PC-9 (cell line): ENCODE results near the gene HLA-DOB. TPM values are rescaled to one million over a fixed set of nuclear protein-coding genes. Genes with fewer than 3 reads are reported as not detected.
A peak's percentile ranks its signal among the peaks of the same experiment; 100 is the strongest.

Source experiments
- BruUV-seq: library from RNA; stranded (reverse); fragments of 400-500 nt; replicated peaks from 2 replicates; lab custom pipeline; 2021; lab: Mats Ljungman, UMichigan
- CTCF ChIA-PET: fragments of 300-600 bp; sonication (Branson Sonifier 250); formaldehyde crosslinking; loops from one replicate; lab custom pipeline; 2022; ENCODE audit warnings: antibody characterized with exemption; lab: Charles Lee
- POLR2A ChIA-PET: fragments of 300-600 bp; sonication (Branson Sonifier 250); formaldehyde crosslinking; loops from one replicate; lab custom pipeline; 2022; ENCODE audit warnings: antibody characterized with exemption; ENCODE audit not compliant: unreplicated experiment; lab: Charles Lee
- DNase-seq, 2 experiments: peaks; one replicate each; pipeline versions ENCODE4 v3.0.0 to v3.0.0-alpha.2; 2015 to 2022; ENCODE audit warnings: mixed read lengths in 1 of 2
- H2AFZ ChIP-seq: fragments of 200-600 bp; sonication (generic); 2 replicates; pipeline ENCODE4 v1.8.1; 2017; ENCODE audit warnings: antibody characterized with exemption
- H3F3A ChIP-seq: fragments of 200-600 bp; sonication (generic); 2 replicates; pipeline ENCODE4 v1.8.1; 2017; ENCODE audit warnings: antibody characterized with exemption, mild to moderate bottlenecking, low read depth; ENCODE audit not compliant: insufficient read depth
- H3K27ac ChIP-seq: fragments of 200-600 bp; sonication (generic); 2 replicates; pipeline ENCODE4 v1.6.1; 2016; ENCODE audit warnings: mixed run types
- H3K27me3 ChIP-seq: fragments of 200-600 bp; sonication (generic); 2 replicates; pipeline ENCODE4 v1.6.1; 2016; ENCODE audit warnings: low read depth, mixed run types; ENCODE audit not compliant: insufficient read depth
- H3K36me3 ChIP-seq: fragments of 200-600 bp; sonication (generic); 2 replicates; pipeline ENCODE4 v1.6.1; 2016; ENCODE audit warnings: low read depth, mixed run types
- H3K4me1 ChIP-seq: fragments of 200-600 bp; sonication (generic); replicated peaks from 2 replicates; pipeline ENCODE4 v1.6.1; 2016; ENCODE audit warnings: mixed run types; ENCODE audit not compliant: insufficient read depth
- H3K4me2 ChIP-seq: fragments of 200-600 bp; sonication (generic); 2 replicates; pipeline ENCODE4 v1.6.1; 2017; ENCODE audit warnings: mixed run types
- H3K4me3 ChIP-seq: fragments of 200-600 bp; sonication (generic); 2 replicates; pipeline ENCODE4 v1.6.1; 2016; ENCODE audit warnings: mixed run types
- H3K79me2 ChIP-seq: fragments of 200-600 bp; sonication (generic); 2 replicates; pipeline ENCODE4 v1.6.1; 2017; ENCODE audit warnings: low read depth, mixed run types
- H3K9me2 ChIP-seq: fragments of 200-600 bp; sonication (generic); 2 replicates; pipeline ENCODE4 v1.8.1; 2017; ENCODE audit warnings: mild to moderate bottlenecking; ENCODE audit not compliant: insufficient read depth
- H3K9me3 ChIP-seq: fragments of 200-600 bp; sonication (generic); 2 replicates; pipeline ENCODE4 v1.8.1; 2016; ENCODE audit warnings: low read depth; ENCODE audit not compliant: insufficient read depth
- H4K20me1 ChIP-seq: fragments of 200-600 bp; sonication (generic); 2 replicates; pipeline ENCODE4 v1.8.1; 2017; ENCODE audit not compliant: insufficient read depth
- CTCF ChIP-seq: fragments of 200-600 bp; sonication (generic); conservative IDR thresholded peaks from 2 replicates; pipeline ENCODE4 v1.6.1; 2017; ENCODE audit warnings: mixed run types, antibody characterized with exemption, mild to moderate bottlenecking, moderate library complexity
- EZH2 ChIP-seq: fragments of 200-600 bp; sonication (generic); IDR thresholded peaks from 2 replicates; pipeline ENCODE4 v1.8.0; 2017; ENCODE audit warnings: antibody characterized with exemption, low read depth
- intact Hi-C: fragments of 100-400 bp; cut with micrococcal nuclease; formaldehyde crosslinking; loops from one replicate; pipeline ENCODE4 v1.10.0; 2022; ENCODE audit not compliant: unreplicated experiment
- total RNA-seq: library from RNA; stranded (reverse); gene quantifications from 2 replicates; pipeline ENCODE4 v1.2.3, GENCODE V29; 2021

HLA-DOB gene
- total RNA-seq, 1 experiment from 2014 or later, result 3.4 TPM

- Histone ChIP-seq H3K9me3 (0 out of 2 replicates have a peak, but pooled peaks cover 3% of the 10 kb centered on the region), H4K20me1 (no peaks in the 10 kb centered on the region), H3K9me2 (no peaks in the 10 kb centered on the region), H3K4me1 (peaks cover 32% of the 10 kb centered on the region), H3K36me3 (no peaks in the 10 kb centered on the region), H3K4me2 (no peak overlapping the region; the same call in 1 of the 2 replicates), H2AFZ (no peak overlapping the region), H3K27me3 (no peaks in the 10 kb centered on the region), H3K79me2 (no peaks in the 10 kb centered on the region), H3K27ac (peak overlapping the region; percentile 54), H3F3A (peaks cover 18% of the 10 kb centered on the region), H3K4me3 (no peak overlapping the region)
- TF ChIP-seq CTCF (no peak), EZH2 (no peak)
- CTCF ChIA-PET, result no interaction called here
- BruUV-seq, result no TSS peak
- DNase-seq, result no peak
- intact Hi-C loops, result no loop called here
- POLR2A ChIA-PET, result no interaction called here
Observed at GRCh38 chr6:32815996-32816395, 806 bp downstream of the HLA-DOB start.

DNA sequence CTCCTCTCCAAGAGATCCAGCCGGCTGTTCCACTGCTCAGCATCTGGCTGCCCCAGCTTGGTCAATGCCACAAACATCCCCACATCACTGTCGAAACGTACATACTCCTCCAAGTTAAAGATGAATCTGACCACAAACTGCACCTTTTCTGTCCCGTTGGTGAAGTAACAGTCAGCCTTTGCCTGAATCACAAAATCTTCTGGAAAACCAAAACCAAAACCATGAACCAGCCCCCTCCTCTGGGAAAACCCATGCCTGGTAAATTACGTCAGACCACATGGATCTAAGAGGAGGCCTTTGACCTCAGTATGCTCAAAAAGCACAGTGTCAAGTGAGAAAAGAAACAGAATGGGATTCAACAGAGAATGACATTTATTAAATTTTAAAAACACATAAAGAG is 1.7 kb downstream of the HLA-DOB start:
- ChIA-PET CTCF (no interaction called here), POLR2A (no interaction called here)
- no peak overlapping the region for H3K4me2 ChIP-seq
- H3K4me1 ChIP-seq, result peaks cover 29% of the 10 kb centered on the region
- no TSS peak for BruUV-seq
- no peaks in the 10 kb centered on the region for H3K79me2 ChIP-seq
- no peaks in the 10 kb centered on the region for H3K36me3 ChIP-seq
- H3F3A ChIP-seq, result peaks cover 9% of the 10 kb centered on the region
- no peak for TF ChIP-seq EZH2
- no peak for TF ChIP-seq CTCF
- H4K20me1 ChIP-seq, result no peaks in the 10 kb centered on the region
- H3K9me3 ChIP-seq, result 0 out of 2 replicates have a peak, but pooled peaks cover 3% of the 10 kb centered on the region
- H3K9me2 ChIP-seq, result no peaks in the 10 kb centered on the region
- no peak overlapping the region for H3K27ac ChIP-seq
- no peaks in the 10 kb centered on the region for H3K27me3 ChIP-seq
- DNase-seq, result no peak
- intact Hi-C loops, result no loop called here
- H3K4me3 ChIP-seq, result no peak overlapping the region
- no peak overlapping the region for H2AFZ ChIP-seq

DNA sequence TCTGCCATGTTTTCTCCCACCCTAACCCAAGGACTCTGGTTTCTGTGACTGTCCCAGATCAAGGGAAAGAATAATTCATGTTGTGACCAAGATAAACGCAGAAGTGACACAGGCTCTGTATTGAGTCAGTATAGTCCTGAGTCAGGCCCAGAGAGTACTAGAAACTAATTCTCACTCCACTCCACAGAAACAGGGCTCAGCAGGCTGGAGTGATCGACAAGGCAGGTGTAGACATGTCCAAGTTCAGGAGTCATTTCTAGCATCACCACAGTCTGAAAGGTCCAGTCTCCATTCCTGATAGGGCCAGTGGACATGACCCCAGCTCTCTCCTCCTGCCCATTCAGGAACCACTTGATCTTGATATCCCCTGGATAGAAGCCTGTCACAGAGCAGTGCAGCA is 2.7 kb downstream of the HLA-DOB start:
- no peaks in the 10 kb centered on the region for H3K36me3 ChIP-seq
- intact Hi-C loops, result no loop called here
- H3K9me3 ChIP-seq, result 0 out of 2 replicates have a peak, but pooled peaks cover 3% of the 10 kb centered on the region
- no peaks in the 10 kb centered on the region for H4K20me1 ChIP-seq
- H3K4me3 ChIP-seq, result no peak overlapping the region
- no peaks in the 10 kb centered on the region for H3K9me2 ChIP-seq
- no peaks in the 10 kb centered on the region for H3K79me2 ChIP-seq
- DNase-seq, result no peak
- CTCF ChIA-PET, result no interaction called here
- no peak overlapping the region for H3K27ac ChIP-seq
- no TSS peak for BruUV-seq
- H3F3A ChIP-seq, result peaks cover under 1% of the 10 kb centered on the region
- no peak overlapping the region for H3K4me2 ChIP-seq
- POLR2A ChIA-PET, result interaction anchor here (0.5 kb wide), 1 partner anchor 68 kb away, joined by 3 read pairs; no protein-coding TSS in a partner anchor
- no peak for TF ChIP-seq CTCF
- no peak for TF ChIP-seq EZH2
- no peak overlapping the region for H2AFZ ChIP-seq
- no peaks in the 10 kb centered on the region for H3K27me3 ChIP-seq
- peaks cover 20% of the 10 kb centered on the region for H3K4me1 ChIP-seq
